HepG2 (cell line): ENCODE data around the gene GTSF1L. TPM values are rescaled to one million over a fixed set of nuclear protein-coding genes. Genes with fewer than 3 reads are reported as not detected.
A peak's percentile ranks its signal among the peaks of the same experiment; 100 is the strongest.

Source experiments
- ETV6 ChIP-seq: sonication (generic); formaldehyde crosslinking; conservative IDR thresholded peaks from 2 replicates; pipeline ENCODE4 v1.4.0; 2020; ENCODE audit warnings: missing genetic modification reagents
- FOXA3 ChIP-seq: IDR thresholded peaks from 2 replicates; pipeline ENCODE4 v1.6.1; 2016; ENCODE audit warnings: missing genetic modification reagents, missing compliant biosample characterization
- GATAD2A ChIP-seq: IDR thresholded peaks from 2 replicates; pipeline ENCODE4 v1.6.1; 2016
- HES4 ChIP-seq: sonication (generic); formaldehyde crosslinking; IDR thresholded peaks from 2 replicates; pipeline ENCODE4 v1.9.0; 2021; ENCODE audit warnings: mild to moderate bottlenecking, missing genetic modification reagents, borderline replicate concordance
- HNRNPLL ChIP-seq: fragments of 200-400 bp; formaldehyde crosslinking; IDR thresholded peaks from 2 replicates; pipeline ENCODE4 v1.6.1; 2017; ENCODE audit warnings: mild to moderate bottlenecking, low read depth, low read length; ENCODE audit not compliant: poor library complexity, severe bottlenecking
- JUN ChIP-seq: sonication (generic); formaldehyde crosslinking; IDR thresholded peaks from 2 replicates; pipeline ENCODE4 v1.4.0; 2020; ENCODE audit warnings: mild to moderate bottlenecking, missing genetic modification reagents
- KLF13 ChIP-seq: sonication (generic); formaldehyde crosslinking; IDR thresholded peaks from 2 replicates; pipeline ENCODE4 v1.4.0; 2020; ENCODE audit warnings: mild to moderate bottlenecking, missing genetic modification reagents
- MXD4 ChIP-seq: IDR thresholded peaks from 2 replicates; pipeline ENCODE4 v1.6.1; 2016; ENCODE audit warnings: mild to moderate bottlenecking, missing biosample characterization, missing genetic modification reagents
- NCOA5 ChIP-seq: sonication (generic); formaldehyde crosslinking; IDR thresholded peaks from 2 replicates; pipeline ENCODE4 v1.4.0; 2020; ENCODE audit warnings: missing genetic modification reagents
- NFKBIZ ChIP-seq: IDR thresholded peaks from 2 replicates; pipeline ENCODE4 v1.6.1; 2018; ENCODE audit warnings: missing genetic modification reagents, missing compliant biosample characterization
- NFYB ChIP-seq: sonication (generic); formaldehyde crosslinking; IDR thresholded peaks from 2 replicates; pipeline ENCODE4 v1.4.0; 2020; ENCODE audit warnings: missing genetic modification reagents
- NR2F2 ChIP-seq: IDR thresholded peaks from 2 replicates; pipeline ENCODE4 v1.6.1; 2012; ENCODE audit warnings: low read depth, inconsistent platforms, borderline replicate concordance
- RBM22 ChIP-seq: fragments of 200-400 bp; formaldehyde crosslinking; optimal IDR thresholded peaks from 2 replicates; pipeline ENCODE3; 2017; ENCODE audit warnings: mild to moderate bottlenecking, low read length, moderate library complexity
- SETDB1 ChIP-seq: sonication (generic); formaldehyde crosslinking; IDR thresholded peaks from 2 replicates; pipeline ENCODE4 v1.5.1; 2020; ENCODE audit warnings: missing genetic modification reagents, mild to moderate bottlenecking, borderline replicate concordance
- TEAD2 ChIP-seq: sonication (generic); formaldehyde crosslinking; IDR thresholded peaks from 2 replicates; pipeline ENCODE4 v1.9.0; 2021; ENCODE audit warnings: missing genetic modification reagents
- ZMYM4 ChIP-seq: sonication (generic); formaldehyde crosslinking; IDR thresholded peaks from 2 replicates; pipeline ENCODE4 v1.8.1; 2023; ENCODE audit warnings: mild to moderate bottlenecking, missing genetic modification reagents
- ZNF282 ChIP-seq: fragments of 450-650 bp; IDR thresholded peaks from 2 replicates; pipeline ENCODE4 v1.6.1; 2018; ENCODE audit not compliant: partially characterized antibody
- ZNF674 ChIP-seq: sonication (generic); formaldehyde crosslinking; IDR thresholded peaks from 2 replicates; pipeline ENCODE4 v1.5.0; 2020; ENCODE audit warnings: low read depth, mild to moderate bottlenecking, missing genetic modification reagents
- ZNF766 ChIP-seq: sonication (generic); formaldehyde crosslinking; IDR thresholded peaks from 2 replicates; pipeline ENCODE4 v1.5.0; 2020; ENCODE audit warnings: missing genetic modification reagents, borderline replicate concordance
- ZNF792 ChIP-seq: IDR thresholded peaks from 2 replicates; pipeline ENCODE4 v1.6.1; 2016
- polyA plus RNA-seq, 8 experiments: library from polyadenylated mRNA; depleted of rRNA in 3 of 8; stranded (reverse) in 7 of 8; unstranded in 1 of 8; fragments of >200 nt; fragmentation: Illumina TruSeq in 4 of 8; extraction: Trizol in 4 of 8; gene quantifications; 2 replicates each; pipeline versions ENCODE4 v1.2.1 to v1.2.3, GENCODE V29; 2011 to 2016; ENCODE audit warnings: low read depth in 4 of 8, missing spikeins in 1 of 8, mixed read lengths in 1 of 8; ENCODE audit not compliant: insufficient read depth in 1 of 8
- total RNA-seq, 5 experiments: library from RNA; depleted of rRNA; stranded (reverse); fragments of >200 nt; fragmentation: Illumina TruSeq; extraction: Trizol; gene quantifications; 2 replicates each; pipeline ENCODE4 v1.2.3, GENCODE V29; 2016; ENCODE audit warnings: low read depth in 1 of 5
- TF ChIP-seq, protein P1 (sequence below): sonication (generic); formaldehyde crosslinking; IDR thresholded peaks from 2 replicates; pipeline ENCODE4 v1.4.0; 2020; ENCODE audit warnings: mild to moderate bottlenecking, missing genetic modification reagents
- TF ChIP-seq, protein P2 (sequence below): sonication (generic); formaldehyde crosslinking; IDR thresholded peaks from 2 replicates; pipeline ENCODE4 v1.5.1; 2020; ENCODE audit warnings: missing genetic modification reagents, mild to moderate bottlenecking, borderline replicate concordance
- TF ChIP-seq, protein P3 (sequence below): sonication (generic); formaldehyde crosslinking; IDR thresholded peaks from 2 replicates; pipeline ENCODE4 v1.9.0; 2021; ENCODE audit warnings: missing genetic modification reagents, mild to moderate bottlenecking, borderline replicate concordance
- TF ChIP-seq, protein P4 (sequence below): sonication (generic); formaldehyde crosslinking; IDR thresholded peaks from 2 replicates; pipeline ENCODE4 v1.8.0; 2023; ENCODE audit warnings: mild to moderate bottlenecking, missing genetic modification reagents
- TF ChIP-seq, protein P5 (sequence below): sonication (generic); formaldehyde crosslinking; IDR thresholded peaks from 2 replicates; pipeline ENCODE4 v1.9.0; 2021; ENCODE audit warnings: missing genetic modification reagents, borderline replicate concordance
- TF ChIP-seq, protein P6 (sequence below): sonication (generic); formaldehyde crosslinking; IDR thresholded peaks from 2 replicates; pipeline ENCODE4 v1.4.0; 2020; ENCODE audit warnings: missing genetic modification reagents

Gene GTSF1L
- total and polyA plus RNA-seq, 2 of the 13 experiments (the other 11 are each of a cell fraction or from before 2014, with no cell fraction given): not detected

DNA sequence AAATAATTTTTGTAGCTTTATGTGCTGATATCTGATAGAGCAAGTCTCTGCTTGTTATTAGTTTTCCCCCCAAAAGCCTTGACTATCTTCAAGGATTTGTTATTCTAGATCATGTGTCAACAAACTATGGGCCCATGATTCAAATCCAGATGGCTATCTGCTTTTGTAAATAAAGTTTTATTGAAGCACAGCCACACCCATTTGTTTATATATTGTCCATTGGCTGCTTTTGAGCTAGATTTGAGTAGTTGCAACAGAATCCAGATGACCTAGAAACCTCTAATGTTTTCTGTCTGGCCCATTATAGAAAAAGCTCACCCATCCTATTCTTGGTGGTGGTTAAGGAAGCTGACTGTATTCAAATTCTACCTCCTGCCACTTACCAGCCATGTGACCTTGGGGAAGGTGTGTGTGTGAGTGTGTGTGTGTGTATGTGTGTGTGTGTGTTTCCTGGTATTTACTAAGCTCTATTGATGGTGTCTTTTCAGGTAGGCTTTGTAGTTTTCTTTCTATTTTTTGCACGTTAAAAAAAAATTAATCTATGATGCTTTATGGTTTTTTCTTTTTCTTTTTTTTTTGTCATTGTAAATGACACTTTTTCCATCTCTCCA lies 1.3 kb upstream of the GTSF1L start (continued):
- no peak for TF ChIP-seq HES4 (CRISPR knock-in tag)
- TF ChIP-seq NFYB (CRISPR knock-in tag): no peak
- TF ChIP-seq, protein P1, sequence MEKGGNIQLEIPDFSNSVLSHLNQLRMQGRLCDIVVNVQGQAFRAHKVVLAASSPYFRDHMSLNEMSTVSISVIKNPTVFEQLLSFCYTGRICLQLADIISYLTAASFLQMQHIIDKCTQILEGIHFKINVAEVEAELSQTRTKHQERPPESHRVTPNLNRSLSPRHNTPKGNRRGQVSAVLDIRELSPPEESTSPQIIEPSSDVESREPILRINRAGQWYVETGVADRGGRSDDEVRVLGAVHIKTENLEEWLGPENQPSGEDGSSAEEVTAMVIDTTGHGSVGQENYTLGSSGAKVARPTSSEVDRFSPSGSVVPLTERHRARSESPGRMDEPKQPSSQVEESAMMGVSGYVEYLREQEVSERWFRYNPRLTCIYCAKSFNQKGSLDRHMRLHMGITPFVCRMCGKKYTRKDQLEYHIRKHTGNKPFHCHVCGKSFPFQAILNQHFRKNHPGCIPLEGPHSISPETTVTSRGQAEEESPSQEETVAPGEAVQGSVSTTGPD: no peak
- TF ChIP-seq NFKBIZ: no peak
- TF ChIP-seq, protein P2, sequence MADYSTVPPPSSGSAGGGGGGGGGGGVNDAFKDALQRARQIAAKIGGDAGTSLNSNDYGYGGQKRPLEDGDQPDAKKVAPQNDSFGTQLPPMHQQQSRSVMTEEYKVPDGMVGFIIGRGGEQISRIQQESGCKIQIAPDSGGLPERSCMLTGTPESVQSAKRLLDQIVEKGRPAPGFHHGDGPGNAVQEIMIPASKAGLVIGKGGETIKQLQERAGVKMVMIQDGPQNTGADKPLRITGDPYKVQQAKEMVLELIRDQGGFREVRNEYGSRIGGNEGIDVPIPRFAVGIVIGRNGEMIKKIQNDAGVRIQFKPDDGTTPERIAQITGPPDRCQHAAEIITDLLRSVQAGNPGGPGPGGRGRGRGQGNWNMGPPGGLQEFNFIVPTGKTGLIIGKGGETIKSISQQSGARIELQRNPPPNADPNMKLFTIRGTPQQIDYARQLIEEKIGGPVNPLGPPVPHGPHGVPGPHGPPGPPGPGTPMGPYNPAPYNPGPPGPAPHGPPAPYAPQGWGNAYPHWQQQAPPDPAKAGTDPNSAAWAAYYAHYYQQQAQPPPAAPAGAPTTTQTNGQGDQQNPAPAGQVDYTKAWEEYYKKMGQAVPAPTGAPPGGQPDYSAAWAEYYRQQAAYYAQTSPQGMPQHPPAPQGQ (CRISPR knock-in tag): no peak
- no peak for TF ChIP-seq NCOA5
- TF ChIP-seq, protein P3, sequence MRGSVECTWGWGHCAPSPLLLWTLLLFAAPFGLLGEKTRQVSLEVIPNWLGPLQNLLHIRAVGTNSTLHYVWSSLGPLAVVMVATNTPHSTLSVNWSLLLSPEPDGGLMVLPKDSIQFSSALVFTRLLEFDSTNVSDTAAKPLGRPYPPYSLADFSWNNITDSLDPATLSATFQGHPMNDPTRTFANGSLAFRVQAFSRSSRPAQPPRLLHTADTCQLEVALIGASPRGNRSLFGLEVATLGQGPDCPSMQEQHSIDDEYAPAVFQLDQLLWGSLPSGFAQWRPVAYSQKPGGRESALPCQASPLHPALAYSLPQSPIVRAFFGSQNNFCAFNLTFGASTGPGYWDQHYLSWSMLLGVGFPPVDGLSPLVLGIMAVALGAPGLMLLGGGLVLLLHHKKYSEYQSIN (CRISPR knock-in tag): no peak
- TF ChIP-seq GATAD2A (CRISPR knock-in tag): peak; percentile 45; the same call in 1 of the 2 replicates
- 0 out of 2 replicates have a peak, but pooled peaks have one; percentile 17 for TF ChIP-seq NR2F2
- TF ChIP-seq ZNF792 (CRISPR knock-in tag): no peak
- TF ChIP-seq MXD4: no peak
- TF ChIP-seq SETDB1 (CRISPR knock-in tag): no peak
- no peak for TF ChIP-seq RBM22
- no peak for TF ChIP-seq JUN
- TF ChIP-seq ZMYM4 (CRISPR knock-in tag): no peak
- TF ChIP-seq TEAD2 (CRISPR knock-in tag): no peak
- TF ChIP-seq, protein P4, sequence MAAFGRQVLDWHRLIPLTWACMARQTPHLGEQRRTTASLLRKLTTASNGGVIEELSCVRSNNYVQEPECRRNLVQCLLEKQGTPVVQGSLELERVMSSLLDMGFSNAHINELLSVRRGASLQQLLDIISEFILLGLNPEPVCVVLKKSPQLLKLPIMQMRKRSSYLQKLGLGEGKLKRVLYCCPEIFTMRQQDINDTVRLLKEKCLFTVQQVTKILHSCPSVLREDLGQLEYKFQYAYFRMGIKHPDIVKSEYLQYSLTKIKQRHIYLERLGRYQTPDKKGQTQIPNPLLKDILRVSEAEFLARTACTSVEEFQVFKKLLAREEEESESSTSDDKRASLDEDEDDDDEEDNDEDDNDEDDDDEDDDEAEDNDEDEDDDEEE (CRISPR knock-in tag): no peak
- TF ChIP-seq ZNF766: no peak
- peak; percentile 28; the same call in 1 of the 2 replicates for TF ChIP-seq FOXA3 (CRISPR knock-in tag)
- TF ChIP-seq ZNF282: no peak
- no peak for TF ChIP-seq KLF13
- TF ChIP-seq, protein P5, sequence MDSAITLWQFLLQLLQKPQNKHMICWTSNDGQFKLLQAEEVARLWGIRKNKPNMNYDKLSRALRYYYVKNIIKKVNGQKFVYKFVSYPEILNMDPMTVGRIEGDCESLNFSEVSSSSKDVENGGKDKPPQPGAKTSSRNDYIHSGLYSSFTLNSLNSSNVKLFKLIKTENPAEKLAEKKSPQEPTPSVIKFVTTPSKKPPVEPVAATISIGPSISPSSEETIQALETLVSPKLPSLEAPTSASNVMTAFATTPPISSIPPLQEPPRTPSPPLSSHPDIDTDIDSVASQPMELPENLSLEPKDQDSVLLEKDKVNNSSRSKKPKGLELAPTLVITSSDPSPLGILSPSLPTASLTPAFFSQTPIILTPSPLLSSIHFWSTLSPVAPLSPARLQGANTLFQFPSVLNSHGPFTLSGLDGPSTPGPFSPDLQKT (CRISPR knock-in tag): no peak
- TF ChIP-seq ETV6 (CRISPR knock-in tag): no peak
- no peak for TF ChIP-seq HNRNPLL
- no peak for TF ChIP-seq ZNF674 (CRISPR knock-in tag)
- TF ChIP-seq, protein P6, sequence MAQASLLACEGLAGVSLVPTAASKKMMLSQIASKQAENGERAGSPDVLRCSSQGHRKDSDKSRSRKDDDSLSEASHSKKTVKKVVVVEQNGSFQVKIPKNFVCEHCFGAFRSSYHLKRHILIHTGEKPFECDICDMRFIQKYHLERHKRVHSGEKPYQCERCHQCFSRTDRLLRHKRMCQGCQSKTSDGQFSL (CRISPR knock-in tag): no peak
